K562 (cell line): ENCODE data around the gene MCCD1. TPM values are rescaled to one million over a fixed set of nuclear protein-coding genes. Genes with fewer than 3 reads are reported as not detected.

Source experiments
- E2F3 ChIP-seq: fragments of 250-450 bp; sonication (Bioruptor Pico); IDR thresholded peaks from 2 replicates; pipeline ENCODE4 v1.4.0; 2020; ENCODE audit warnings: mild to moderate bottlenecking
- FOXM1 ChIP-seq, 2 experiments: fragments of 450-650 bp in 1 of 2; sonication (generic) in 1 of 2; formaldehyde crosslinking in 1 of 2; IDR thresholded peaks; 2 replicates each; pipeline versions ENCODE4 v1.6.1 to v1.9.0; 2017 to 2022; ENCODE audit warnings: low read depth in 2 of 2, mild to moderate bottlenecking in 2 of 2, missing genetic modification reagents in 1 of 2, moderate library complexity in 1 of 2
- POLR2B ChIP-seq: fragments of 450-650 bp; IDR thresholded peaks from 2 replicates; pipeline ENCODE4 v1.6.1; 2018; ENCODE audit warnings: low read depth; ENCODE audit not compliant: partially characterized antibody
- PPARD ChIP-seq: fragments of 250-450 bp; sonication (Bioruptor Pico); IDR thresholded peaks from 2 replicates; pipeline ENCODE4 v1.8.0; 2022; ENCODE audit warnings: inconsistent platforms, mild to moderate bottlenecking, moderate library complexity
- SAP30 ChIP-seq: fragments of 200-600 bp; sonication (generic); IDR thresholded peaks from 2 replicates; pipeline ENCODE4 v1.6.1; 2012; ENCODE audit warnings: borderline replicate concordance, low read depth, mild to moderate bottlenecking, moderate library complexity, low read length, control low read depth, inconsistent platforms; ENCODE audit not compliant: insufficient read depth, poor library complexity, severe bottlenecking
- TOE1 ChIP-seq, 2 experiments: fragments of 450-650 bp in 1 of 2; sonication (generic) in 1 of 2; formaldehyde crosslinking in 1 of 2; IDR thresholded peaks; 2 replicates each; pipeline versions ENCODE4 v1.7.1 to v1.8.0; 2016 to 2022; ENCODE audit warnings: borderline replicate concordance in 2 of 2, mild to moderate bottlenecking in 2 of 2, antibody characterized with exemption in 1 of 2, inconsistent platforms in 1 of 2, low read depth in 1 of 2, missing genetic modification reagents in 1 of 2, moderate library complexity in 1 of 2
- ZBTB40 ChIP-seq, 2 experiments: fragments of 450-650 bp in 1 of 2; sonication (generic) in 1 of 2; formaldehyde crosslinking in 1 of 2; IDR thresholded peaks; 2 replicates each; pipeline versions ENCODE4 v1.7.1 to v1.9.0; 2016 to 2022; ENCODE audit warnings: inconsistent platforms in 1 of 2, mild to moderate bottlenecking in 1 of 2, missing genetic modification reagents in 1 of 2
- ZBTB5 ChIP-seq: fragments of 450-650 bp; IDR thresholded peaks from 2 replicates; pipeline ENCODE4 v1.6.1; 2017; ENCODE audit warnings: antibody characterized with exemption
- ZEB2 ChIP-seq: fragments of 450-650 bp; IDR thresholded peaks from 2 replicates; pipeline ENCODE4 v1.6.1; 2016
- ZNF146 ChIP-seq: IDR thresholded peaks from one replicate; pipeline ENCODE4 v1.6.1; 2018; ENCODE audit warnings: missing compliant biosample characterization; ENCODE audit not compliant: unreplicated experiment
- ZNF518B ChIP-seq: fragments of 250-450 bp; sonication (Bioruptor Pico); IDR thresholded peaks from 2 replicates; pipeline ENCODE4 v1.5.0; 2021; ENCODE audit warnings: mild to moderate bottlenecking, moderate library complexity
- polyA plus RNA-seq, 8 experiments: library from polyadenylated mRNA; depleted of rRNA in 4 of 8; stranded (reverse) in 5 of 8; unstranded in 3 of 8; fragments of >200 nt; fragmentation: Nextera tagmentation in 2 of 8; fragmentation: Illumina TruSeq in 1 of 8; extraction: Ambion mirVana in 2 of 8; extraction: Trizol in 1 of 8; gene quantifications; 2 replicates each; pipeline versions ENCODE4 v1.2.1 to v1.2.3, GENCODE V29; 2011 to 2014; ENCODE audit warnings: inconsistent platforms in 1 of 8, missing spikeins in 1 of 8
- total RNA-seq, 7 experiments: library from RNA; depleted of rRNA in 6 of 7; stranded (reverse); fragments of >200 nt in 6 of 7; fragmentation: Illumina TruSeq in 2 of 7; extraction: Trizol in 2 of 7; gene quantifications; 2 replicates each; pipeline versions ENCODE4 v1.2.1 to v1.2.3, GENCODE V29; 2011 to 2021; ENCODE audit warnings: low replicate concordance in 1 of 7

MCCD1 gene
- total and polyA plus RNA-seq, 9 of the 15 experiments (the other 6 are each of a cell fraction or from before 2014, with no cell fraction given), result not detected

DNA sequence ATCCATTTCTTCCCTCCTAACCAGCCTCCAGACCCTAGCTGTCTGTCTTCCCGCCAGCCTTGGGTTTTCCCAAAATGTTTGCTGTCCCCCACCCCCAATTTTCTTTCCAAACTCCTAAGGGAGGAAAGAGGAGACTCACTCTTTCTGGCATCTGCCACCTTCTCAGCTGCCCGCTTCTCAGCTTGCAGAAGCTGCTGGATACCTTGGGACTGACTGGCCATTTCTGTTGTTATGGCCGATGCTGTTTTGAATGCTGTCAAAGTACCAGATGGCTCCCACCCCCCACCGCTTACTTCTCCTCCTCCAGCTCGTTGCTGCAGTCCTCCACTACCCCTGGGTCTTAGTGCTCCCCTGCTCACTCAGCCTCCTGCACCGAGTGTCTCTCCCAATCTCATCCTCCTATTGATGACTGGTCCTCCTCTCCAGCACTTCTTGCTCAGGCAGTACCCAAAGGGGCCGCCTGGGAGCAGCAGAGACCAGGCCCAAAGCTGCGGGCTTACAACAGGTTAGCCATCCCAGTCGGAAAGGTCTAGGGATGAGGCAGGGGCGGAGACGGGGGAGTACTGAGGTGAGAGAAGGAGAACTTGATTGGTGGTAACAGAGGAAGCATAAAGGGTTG, 17.7 kb downstream of the MCCD1 start, which contains the start of gene ATP6V1G2 (continued):
- no peak for TF ChIP-seq ZBTB5
- TF ChIP-seq TOE1 (IDR thresholded peaks at IDR 0.05; ENCODE audit: borderline replicate concordance), result peak; percentile 16; the same call in 1 of the 2 replicates
- TF ChIP-seq TOE1 (CRISPR knock-in tag; IDR thresholded peaks at IDR 0.05; ENCODE audit: borderline replicate concordance, low read depth), result no peak
- TF ChIP-seq POLR2B, result no peak
- TF ChIP-seq ZBTB40 (IDR thresholded peaks at IDR 0.05), result no peak
- no peak for TF ChIP-seq ZBTB40 (CRISPR knock-in tag; IDR thresholded peaks at IDR 0.05)
- peak; percentile 88 for TF ChIP-seq ZEB2
- no peak for TF ChIP-seq ZNF146 (CRISPR knock-in tag)
- TF ChIP-seq ZNF518B (CRISPR knock-in tag), result no peak
- no peak for TF ChIP-seq PPARD
- TF ChIP-seq SAP30, result no peak
- peak; percentile 34; the same call in 1 of the 2 replicates for TF ChIP-seq FOXM1 (IDR thresholded peaks at IDR 0.05; ENCODE audit: low read depth)
- TF ChIP-seq FOXM1 (CRISPR knock-in tag; IDR thresholded peaks at IDR 0.05; ENCODE audit: low read depth), result no peak
- TF ChIP-seq E2F3 (CRISPR knock-in tag), result no peak
